Astrocyte (in vitro differentiated cells and primary cell): ENCODE measurements around the gene CPPED1.

Experiments
- EZH2 ChIP-seq: IDR thresholded peaks from 2 replicates; pipeline ENCODE4 v1.6.1; 2012; ENCODE audit warnings: mild to moderate bottlenecking, low read length, inconsistent platforms; ENCODE audit not compliant: insufficient read depth
- TF ChIP-seq, protein P1 (sequence below): IDR thresholded peaks from 2 replicates; pipeline ENCODE4 v1.5.1; 2011; ENCODE audit warnings: low read depth, mild to moderate bottlenecking, inconsistent platforms, low read length, moderate library complexity; ENCODE audit not compliant: insufficient read depth

DNA sequence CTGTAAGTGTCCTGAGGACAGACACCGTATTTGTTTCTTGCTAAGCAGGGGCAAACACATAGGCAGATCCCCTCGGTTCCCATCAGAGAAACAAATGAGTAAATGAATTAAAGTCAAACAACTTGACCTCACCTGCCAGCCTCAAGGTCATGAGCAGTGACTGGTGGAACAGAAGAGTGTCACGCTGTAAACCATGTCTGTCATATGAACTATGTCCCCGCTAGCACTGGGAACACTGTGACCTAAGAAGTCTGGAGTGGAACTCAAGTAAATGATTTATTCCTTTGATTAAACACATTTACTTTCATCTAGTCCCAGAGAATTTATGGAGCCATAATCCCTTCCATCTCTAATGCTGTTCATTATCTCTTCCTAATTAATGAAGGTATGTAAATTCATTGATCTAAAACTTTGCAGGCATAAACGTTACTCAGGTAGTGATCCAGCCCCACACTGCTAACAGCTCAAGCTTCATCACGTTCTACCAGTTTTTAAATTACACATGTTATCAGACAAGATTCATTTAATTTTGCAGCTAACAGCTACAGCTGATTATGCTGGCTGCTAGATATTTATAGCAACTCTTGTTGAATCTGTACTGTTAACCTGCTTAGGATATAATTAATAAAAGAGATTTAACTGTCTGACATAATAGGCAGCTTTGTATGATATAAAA, 38.7 kb downstream of the CPPED1 start:
- TF ChIP-seq EZH2: no peak
- TF ChIP-seq, protein P1, sequence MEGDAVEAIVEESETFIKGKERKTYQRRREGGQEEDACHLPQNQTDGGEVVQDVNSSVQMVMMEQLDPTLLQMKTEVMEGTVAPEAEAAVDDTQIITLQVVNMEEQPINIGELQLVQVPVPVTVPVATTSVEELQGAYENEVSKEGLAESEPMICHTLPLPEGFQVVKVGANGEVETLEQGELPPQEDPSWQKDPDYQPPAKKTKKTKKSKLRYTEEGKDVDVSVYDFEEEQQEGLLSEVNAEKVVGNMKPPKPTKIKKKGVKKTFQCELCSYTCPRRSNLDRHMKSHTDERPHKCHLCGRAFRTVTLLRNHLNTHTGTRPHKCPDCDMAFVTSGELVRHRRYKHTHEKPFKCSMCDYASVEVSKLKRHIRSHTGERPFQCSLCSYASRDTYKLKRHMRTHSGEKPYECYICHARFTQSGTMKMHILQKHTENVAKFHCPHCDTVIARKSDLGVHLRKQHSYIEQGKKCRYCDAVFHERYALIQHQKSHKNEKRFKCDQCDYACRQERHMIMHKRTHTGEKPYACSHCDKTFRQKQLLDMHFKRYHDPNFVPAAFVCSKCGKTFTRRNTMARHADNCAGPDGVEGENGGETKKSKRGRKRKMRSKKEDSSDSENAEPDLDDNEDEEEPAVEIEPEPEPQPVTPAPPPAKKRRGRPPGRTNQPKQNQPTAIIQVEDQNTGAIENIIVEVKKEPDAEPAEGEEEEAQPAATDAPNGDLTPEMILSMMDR: no peak
